Measurements from ENCODE around the gene DUSP5.

Gene DUSP5

GRCh38 chr10:110501142-110501937 is 3.6 kb downstream of the DUSP5 start:
- DNase-seq: peak; percentile 88 to 94

GRCh38 chr10:110502072-110502845 is 4.6 kb downstream of the DUSP5 start:
- DNase-seq: no peak

GRCh38 chr10:110502851-110503301 is 5.2 kb downstream of the DUSP5 start:
- peak; percentile 75 to 85 for DNase-seq

- no peak for DNase-seq
Observed at GRCh38 chr10:110503528-110504110, 5.9 kb downstream of the DUSP5 start.

GRCh38 chr10:110504111-110504735 is 6.5 kb downstream of the DUSP5 start:
- peak; percentile 96 to 98 for DNase-seq

- peak; percentile 60 to 74 for DNase-seq
Observed at GRCh38 chr10:110505130-110505770, 7.5 kb downstream of the DUSP5 start.

GRCh38 chr10:110506448-110506847 is 8.7 kb downstream of the DUSP5 start:
- no peak for DNase-seq

GRCh38 chr10:110507346-110507745 is 9.6 kb downstream of the DUSP5 start:
- DNase-seq: no peak

GRCh38 chr10:110508159-110508788 is 10.6 kb downstream of the DUSP5 start:
- DNase-seq: no peak

- peak; percentile 63 to 80 for DNase-seq
Observed at GRCh38 chr10:110508806-110509544, 11.3 kb downstream of the DUSP5 start.

- DNase-seq: no peak
Observed at GRCh38 chr10:110509560-110509959, 11.9 kb downstream of the DUSP5 start.

GRCh38 chr10:110510086-110510485 is 12.4 kb downstream of the DUSP5 start:
- DNase-seq: no peak

GRCh38 chr10:110510730-110511129 is 13.0 kb downstream of the DUSP5 start:
- no peak for DNase-seq

GRCh38 chr10:110511734-110512449 is 14.2 kb downstream of the DUSP5 start:
- peak; percentile 76 to 95 for DNase-seq

GRCh38 chr10:110512461-110513187 is 14.9 kb downstream of the DUSP5 start:
- DNase-seq: peak; percentile 90 to 95

- no peak for DNase-seq
Observed at GRCh38 chr10:110513949-110514348, 16.2 kb downstream of the DUSP5 start.

- no peak for DNase-seq
Observed at GRCh38 chr10:110514848-110515247, 17.1 kb downstream of the DUSP5 start.

GRCh38 chr10:110516815-110517492 is 19.2 kb downstream of the DUSP5 start:
- no peak for DNase-seq

- DNase-seq: no peak
Observed at GRCh38 chr10:110522365-110522988, 24.8 kb downstream of the DUSP5 start.

Measured in inflammatory macrophage treated with lipopolysaccharide for 1 hour (primary cell).